ENCODE results near the gene PEX6.

- TF ChIP-seq ZNF101 (CRISPR knock-in tag; IDR thresholded peaks at IDR 0.05; ENCODE audit: borderline replicate concordance, low read depth) (no peak), EZH2 (conservative IDR thresholded peaks at IDR 0.05; ENCODE audit: low read depth, low read length) (no peak), HMGXB4 (CRISPR knock-in tag; IDR thresholded peaks at IDR 0.05; ENCODE audit: borderline replicate concordance in 1 of 2, low read depth in 1 of 2) (no peak), PRPF4 (IDR thresholded peaks at IDR 0.05; ENCODE audit: low read depth, low read length, poor library complexity, severe bottlenecking) (no peak), FOXM1 (CRISPR knock-in tag; IDR thresholded peaks at IDR 0.05) (no peak), BCL6 (CRISPR knock-in tag; IDR thresholded peaks at IDR 0.05) (no peak), ZIK1 (CRISPR knock-in tag; IDR thresholded peaks at IDR 0.05; ENCODE audit: borderline replicate concordance, low read depth) (no peak), ZBTB21 (CRISPR knock-in tag; IDR thresholded peaks at IDR 0.05) (no peak), SRSF1 (optimal IDR thresholded peaks at IDR 0.05; ENCODE audit: low read depth, low read length) (no peak), KDM1A (CRISPR knock-in tag; IDR thresholded peaks at IDR 0.05) (no peak), ESRRA (CRISPR knock-in tag; IDR thresholded peaks at IDR 0.05; ENCODE audit: low read depth) (no peak), YY1 (IDR thresholded peaks at IDR 0.05; ENCODE audit: insufficient read depth, insufficient replicate concordance, low read depth, low read length) (no peak), FOXK1 (CRISPR knock-in tag; IDR thresholded peaks at IDR 0.05; ENCODE audit: borderline replicate concordance, low read depth) (no peak)
These were observed 9.6 kb upstream of the PEX6 start for GRCh38 chr6:42988486-42989020.

All from HepG2 (cell line).